Measurements from ENCODE around the gene RRM1. TPM values are rescaled to one million over a fixed set of nuclear protein-coding genes. Genes with fewer than 3 reads are reported as not detected.
A peak's percentile ranks its signal among the peaks of the same experiment; 100 is the strongest.

RRM1 gene
- total RNA-seq, 4 donors from 2014 or later = 25.3 to 35.6 (median 34.0) TPM

GRCh38 chr11:4071325-4071724 lies 23.3 kb upstream of the RRM1 start:
- Histone ChIP-seq H3K4me3 (replicated peaks in 1 of 3) (no peak overlapping the region), H3K9me3 (no peaks in the 10 kb centered on the region), H3K27me3 (no peaks in the 10 kb centered on the region), H3K36me3 (peaks cover 0 to 2% of the 10 kb centered on the region in 2 donors), H3K27ac (peak overlapping the region in 2 of 3 donors; percentile 36 to 68), H3K4me1 (peaks cover 9 to 11% of the 10 kb centered on the region in 2 donors)
- TF ChIP-seq POLR2A (IDR thresholded peaks at IDR 0.05) = no peak
- no peak for TF ChIP-seq CTCF (IDR thresholded peaks at IDR 0.05)
- intact Hi-C loops (cut with DNase I) = no loop called here
- no peak for DNase-seq

GRCh38 chr11:4071914-4072313 lies 22.7 kb upstream of the RRM1 start:
- H3K27ac ChIP-seq = peak overlapping the region in 2 of 3 donors; percentile 36 to 68
- H3K4me1 ChIP-seq = peaks cover 9 to 11% of the 10 kb centered on the region in 2 donors
- no peak overlapping the region for H3K4me3 ChIP-seq (replicated peaks in 1 of 3)

GRCh38 chr11:4072668-4073285 lies 21.8 kb upstream of the RRM1 start:
- no peaks in the 10 kb centered on the region for H3K9me3 ChIP-seq
- H3K27ac ChIP-seq = no peak overlapping the region
- no peaks in the 10 kb centered on the region for H3K27me3 ChIP-seq
- WGBS, 2 donors = 15 to 19% methylated on average over 4 of the region's 4 CpGs
- peaks cover 9 to 11% of the 10 kb centered on the region in 2 donors for H3K4me1 ChIP-seq
- TF ChIP-seq POLR2A (IDR thresholded peaks at IDR 0.05) (no peak), CTCF (IDR thresholded peaks at IDR 0.05) (peak; percentile 43 to 96 (median 85))
- intact Hi-C loops (cut with DNase I) = loop anchor here (2.0 kb wide), 2 partner anchors 218 to 226 kb away; partner anchors contain the start of gene STIM1
- DNase-seq = peak; percentile 47 to 50
- peaks cover 0 to 2% of the 10 kb centered on the region in 2 donors for H3K36me3 ChIP-seq
- no peak overlapping the region for H3K4me3 ChIP-seq (replicated peaks in 1 of 3)

More at GRCh38 chr11:4071914-4072313, 22.7 kb upstream of the RRM1 start:
- H3K9me3 ChIP-seq = no peaks in the 10 kb centered on the region
- intact Hi-C loops (cut with DNase I) = loop anchor here (2.0 kb wide), 2 partner anchors 217 to 225 kb away; partner anchors contain the start of gene STIM1
- DNase-seq = no peak
- no peaks in the 10 kb centered on the region for H3K27me3 ChIP-seq
- peaks cover 0 to 2% of the 10 kb centered on the region in 2 donors for H3K36me3 ChIP-seq
- no peak for TF ChIP-seq POLR2A (IDR thresholded peaks at IDR 0.05)
- no peak for TF ChIP-seq CTCF (IDR thresholded peaks at IDR 0.05)

- WGBS, 2 donors = 95 to 96% methylated on average over 7 of the region's 7 CpGs
- no peak for TF ChIP-seq CTCF (IDR thresholded peaks at IDR 0.05)
- TF ChIP-seq POLR2A (IDR thresholded peaks at IDR 0.05) = no peak
- no peak overlapping the region for H3K27ac ChIP-seq
- no peaks in the 10 kb centered on the region for H3K9me3 ChIP-seq
- intact Hi-C loops (cut with DNase I) = no loop called here
- H3K4me1 ChIP-seq = peaks cover 9 to 11% of the 10 kb centered on the region in 2 donors
- DNase-seq = no peak
- peaks cover 0 to 2% of the 10 kb centered on the region in 2 donors for H3K36me3 ChIP-seq
- no peaks in the 10 kb centered on the region for H3K27me3 ChIP-seq
- H3K4me3 ChIP-seq (replicated peaks in 1 of 3) = no peak overlapping the region
Measured at GRCh38 chr11:4074266-4074665, 20.3 kb upstream of the RRM1 start.

GRCh38 chr11:4076774-4077173 lies 17.8 kb upstream of the RRM1 start:
- TF ChIP-seq CTCF (IDR thresholded peaks at IDR 0.05) (no peak), POLR2A (IDR thresholded peaks at IDR 0.05) (no peak)
- Histone ChIP-seq H3K36me3 (peaks cover 0 to 6% of the 10 kb centered on the region in 2 donors), H3K9me3 (no peaks in the 10 kb centered on the region), H3K4me1 (peaks cover 6 to 8% of the 10 kb centered on the region in 2 donors), H3K27me3 (no peaks in the 10 kb centered on the region), H3K27ac (no peak overlapping the region), H3K4me3 (replicated peaks in 1 of 3) (no peak overlapping the region)
- intact Hi-C loops (cut with DNase I) = no loop called here
- WGBS, 2 donors = 31 to 44% methylated on average over 1 of the region's 1 CpG
- no peak for DNase-seq
